ENCODE data around the gene HOTAIR.

HOTAIR gene

GRCh38 chr12:53972152-53972702 is 2.5 kb downstream of the HOTAIR start:
- no peak for DNase-seq

GRCh38 chr12:53971686-53972085 is 3.1 kb downstream of the HOTAIR start:
- DNase-seq, result no peak

GRCh38 chr12:53971129-53971528 is 3.6 kb downstream of the HOTAIR start:
- no peak for DNase-seq

GRCh38 chr12:53970451-53970850 is 4.3 kb downstream of the HOTAIR start:
- DNase-seq, result no peak

GRCh38 chr12:53969588-53970259 is 5.0 kb downstream of the HOTAIR start:
- no peak for DNase-seq

GRCh38 chr12:53968214-53969127 is 6.3 kb downstream of the HOTAIR start:
- no peak for DNase-seq

GRCh38 chr12:53967421-53967925 is 7.3 kb downstream of the HOTAIR start:
- no peak for DNase-seq

- DNase-seq, result no peak
Observed at GRCh38 chr12:53966385-53967133, 8.2 kb downstream of the HOTAIR start.

GRCh38 chr12:53966085-53966384 is 8.7 kb downstream of the HOTAIR start:
- no peak for DNase-seq

- no peak for DNase-seq
Observed at GRCh38 chr12:53965281-53966084, 9.3 kb downstream of the HOTAIR start.

GRCh38 chr12:53964315-53964713 is 10.4 kb downstream of the HOTAIR start:
- DNase-seq, result no peak

- no peak for DNase-seq
Observed at GRCh38 chr12:53963434-53964314, 11.1 kb downstream of the HOTAIR start.

- no peak for DNase-seq
Observed at GRCh38 chr12:53963005-53963404, 11.7 kb downstream of the HOTAIR start.

- DNase-seq, result no peak
Observed at GRCh38 chr12:53961025-53961761, 13.6 kb downstream of the HOTAIR start.

GRCh38 chr12:53960187-53961024 is 14.3 kb downstream of the HOTAIR start:
- no peak for DNase-seq

- DNase-seq, result no peak
Observed at GRCh38 chr12:53959314-53959713, 15.4 kb downstream of the HOTAIR start.

- no peak for DNase-seq
Observed at GRCh38 chr12:53958128-53958527, 16.6 kb downstream of the HOTAIR start.

- no peak for DNase-seq
Observed at GRCh38 chr12:53956914-53957536, 17.7 kb downstream of the HOTAIR start.

All from CD4-positive, alpha-beta T cell treated with Interleukin-17A for 1 hour (primary cell).